Lower leg skin (tissue), 3 donors: Measurements from ENCODE around the gene CNMD.

ENCODE experiments used
- POLR2A ChIP-seq, 2 donors: fragments of 450-650 bp; IDR thresholded peaks; one replicate each; pipeline ENCODE4 v1.6.1; 2016 to 2017; ENCODE audit warnings: antibody characterized with exemption in 2 of 2, mild to moderate bottlenecking in 1 of 2, moderate library complexity in 1 of 2
- TF ChIP-seq, protein P1 (sequence below), 3 donors: fragments of 450-650 bp; IDR thresholded peaks; one replicate each; pipeline ENCODE4 v1.5.1; 2016; ENCODE audit warnings: antibody characterized with exemption in 3 of 3, mild to moderate bottlenecking in 3 of 3, moderate library complexity in 2 of 3

DNA sequence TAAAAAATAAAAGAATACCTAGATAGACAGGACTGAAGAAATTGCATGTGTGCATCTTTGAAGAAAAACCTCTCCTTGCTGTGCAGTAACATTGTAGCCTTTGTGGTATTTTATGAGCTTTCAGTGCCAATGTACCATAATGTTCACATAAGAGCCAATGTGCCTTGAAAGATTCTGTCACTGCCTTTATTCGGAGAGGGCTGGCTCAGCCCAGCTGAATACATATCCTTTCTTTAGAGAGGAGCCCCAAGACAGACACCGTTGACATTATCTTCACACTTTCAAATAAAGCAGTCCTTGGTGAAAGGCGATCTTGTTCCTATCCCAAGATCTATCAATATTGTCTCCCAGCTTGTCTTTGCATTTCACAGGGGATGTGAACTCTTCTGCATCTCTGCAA, 18.5 kb upstream of the CNMD start:
- TF ChIP-seq, protein P1, sequence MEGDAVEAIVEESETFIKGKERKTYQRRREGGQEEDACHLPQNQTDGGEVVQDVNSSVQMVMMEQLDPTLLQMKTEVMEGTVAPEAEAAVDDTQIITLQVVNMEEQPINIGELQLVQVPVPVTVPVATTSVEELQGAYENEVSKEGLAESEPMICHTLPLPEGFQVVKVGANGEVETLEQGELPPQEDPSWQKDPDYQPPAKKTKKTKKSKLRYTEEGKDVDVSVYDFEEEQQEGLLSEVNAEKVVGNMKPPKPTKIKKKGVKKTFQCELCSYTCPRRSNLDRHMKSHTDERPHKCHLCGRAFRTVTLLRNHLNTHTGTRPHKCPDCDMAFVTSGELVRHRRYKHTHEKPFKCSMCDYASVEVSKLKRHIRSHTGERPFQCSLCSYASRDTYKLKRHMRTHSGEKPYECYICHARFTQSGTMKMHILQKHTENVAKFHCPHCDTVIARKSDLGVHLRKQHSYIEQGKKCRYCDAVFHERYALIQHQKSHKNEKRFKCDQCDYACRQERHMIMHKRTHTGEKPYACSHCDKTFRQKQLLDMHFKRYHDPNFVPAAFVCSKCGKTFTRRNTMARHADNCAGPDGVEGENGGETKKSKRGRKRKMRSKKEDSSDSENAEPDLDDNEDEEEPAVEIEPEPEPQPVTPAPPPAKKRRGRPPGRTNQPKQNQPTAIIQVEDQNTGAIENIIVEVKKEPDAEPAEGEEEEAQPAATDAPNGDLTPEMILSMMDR (IDR thresholded peaks at IDR 0.05) = no peak
- TF ChIP-seq POLR2A (IDR thresholded peaks at IDR 0.05) = no peak
